ENCODE results near the gene FAM117B.

The FAM117B gene

GRCh38 chr2:202771336-202771735 lies 136.6 kb downstream of the FAM117B start:
- no peak for TF ChIP-seq CTCF (IDR thresholded peaks at IDR 0.05; ENCODE audit: low read depth, low read length)
- DNase-seq (ENCODE audit: low read depth in 2 of 2): no peak
- H3K4me3 ChIP-seq (replicated peaks in 1 of 2; ENCODE audit: low read depth in 2 of 2, low read length in 2 of 2): no peak overlapping the region

GRCh38 chr2:202771741-202772460 lies 137.1 kb downstream of the FAM117B start:
- TF ChIP-seq CTCF (IDR thresholded peaks at IDR 0.05; ENCODE audit: low read depth, low read length): no peak
- H3K4me3 ChIP-seq (replicated peaks in 1 of 2; ENCODE audit: low read depth in 2 of 2, low read length in 2 of 2): no peak overlapping the region
- peak; percentile 30 to 62 for DNase-seq (ENCODE audit: low read depth in 2 of 2)

- no peak for DNase-seq (ENCODE audit: low read depth in 2 of 2)
- no peak overlapping the region for H3K4me3 ChIP-seq (replicated peaks in 1 of 2; ENCODE audit: low read depth in 2 of 2, low read length in 2 of 2)
- no peak for TF ChIP-seq CTCF (IDR thresholded peaks at IDR 0.05; ENCODE audit: low read depth, low read length)
These were observed 138.7 kb downstream of the FAM117B start for GRCh38 chr2:202773301-202773973.

GRCh38 chr2:202774104-202774503 lies 139.3 kb downstream of the FAM117B start:
- H3K4me3 ChIP-seq (replicated peaks in 1 of 2; ENCODE audit: low read depth in 2 of 2, low read length in 2 of 2): no peak overlapping the region
- TF ChIP-seq CTCF (IDR thresholded peaks at IDR 0.05; ENCODE audit: low read depth, low read length): no peak
- DNase-seq (ENCODE audit: low read depth in 2 of 2): no peak

GRCh38 chr2:202778217-202778616 lies 143.4 kb downstream of the FAM117B start:
- DNase-seq (ENCODE audit: low read depth in 2 of 2): no peak
- TF ChIP-seq CTCF (IDR thresholded peaks at IDR 0.05; ENCODE audit: low read depth, low read length): no peak
- no peak overlapping the region for H3K4me3 ChIP-seq (replicated peaks in 1 of 2; ENCODE audit: low read depth in 2 of 2, low read length in 2 of 2)

- no peak overlapping the region for H3K4me3 ChIP-seq (replicated peaks in 1 of 2; ENCODE audit: low read depth in 2 of 2, low read length in 2 of 2)
- no peak for TF ChIP-seq CTCF (IDR thresholded peaks at IDR 0.05; ENCODE audit: low read depth, low read length)
- DNase-seq (ENCODE audit: low read depth in 2 of 2): peak in 1 of 2 donors; percentile 57
These were observed 145.8 kb downstream of the FAM117B start for GRCh38 chr2:202780514-202781021.
